ENCODE measurements around the gene MORN2.

- TF ChIP-seq CTCF (IDR thresholded peaks at IDR 0.05; ENCODE audit: low read length), result no peak
- TF ChIP-seq EZH2 (optimal IDR thresholded peaks at IDR 0.05; ENCODE audit: low read depth, low read length), result no peak
These were observed 2.0 kb upstream of the MORN2 start for GRCh38 chr2:38873763-38874162.
